ENCODE results near the gene EEF2K.
A peak's percentile ranks its signal among the peaks of the same experiment; 100 is the strongest.
"Not testable (repeated sequence)": the region's sequence is repeated elsewhere in the genome, so short reads cannot be mapped to it uniquely, and the experiment has no call there.

EEF2K gene

DNA sequence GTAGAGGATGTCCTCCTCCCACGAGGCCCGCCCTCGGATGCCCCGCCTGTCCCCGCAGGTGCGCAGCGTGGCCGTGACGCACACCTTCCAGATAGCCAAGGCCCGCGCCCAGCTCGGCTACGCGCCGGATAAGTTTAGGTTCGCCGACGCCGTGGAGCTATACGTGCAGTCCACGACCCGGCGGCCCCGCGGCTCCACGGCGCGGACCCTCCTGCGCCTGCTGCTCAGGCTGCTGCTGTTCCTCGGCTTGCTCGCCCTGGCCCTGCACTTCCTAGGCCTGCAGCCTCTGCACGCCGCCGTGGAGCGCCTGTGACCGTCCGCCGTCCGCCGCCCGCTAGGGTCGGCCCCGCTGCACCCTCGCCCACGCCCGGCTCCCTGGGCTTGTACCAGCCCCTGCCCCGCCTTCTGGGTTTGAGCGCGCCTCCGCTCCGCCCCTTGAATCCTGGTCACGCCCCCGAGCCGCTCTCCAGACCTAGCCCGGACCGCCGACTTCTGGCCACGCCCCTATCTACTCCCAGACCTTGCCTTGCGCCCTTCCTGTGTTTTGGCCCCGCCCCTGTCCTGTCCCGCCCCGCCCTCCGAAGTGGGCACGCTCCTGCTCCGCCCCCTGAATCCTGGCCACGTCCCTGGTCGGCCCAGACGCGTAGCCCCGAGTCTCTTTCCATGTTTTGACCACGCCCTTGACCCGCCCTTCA is 15.8 kb upstream of the EEF2K start:
- DNase-seq (ENCODE audit: low read depth): peak; percentile 99

DNA sequence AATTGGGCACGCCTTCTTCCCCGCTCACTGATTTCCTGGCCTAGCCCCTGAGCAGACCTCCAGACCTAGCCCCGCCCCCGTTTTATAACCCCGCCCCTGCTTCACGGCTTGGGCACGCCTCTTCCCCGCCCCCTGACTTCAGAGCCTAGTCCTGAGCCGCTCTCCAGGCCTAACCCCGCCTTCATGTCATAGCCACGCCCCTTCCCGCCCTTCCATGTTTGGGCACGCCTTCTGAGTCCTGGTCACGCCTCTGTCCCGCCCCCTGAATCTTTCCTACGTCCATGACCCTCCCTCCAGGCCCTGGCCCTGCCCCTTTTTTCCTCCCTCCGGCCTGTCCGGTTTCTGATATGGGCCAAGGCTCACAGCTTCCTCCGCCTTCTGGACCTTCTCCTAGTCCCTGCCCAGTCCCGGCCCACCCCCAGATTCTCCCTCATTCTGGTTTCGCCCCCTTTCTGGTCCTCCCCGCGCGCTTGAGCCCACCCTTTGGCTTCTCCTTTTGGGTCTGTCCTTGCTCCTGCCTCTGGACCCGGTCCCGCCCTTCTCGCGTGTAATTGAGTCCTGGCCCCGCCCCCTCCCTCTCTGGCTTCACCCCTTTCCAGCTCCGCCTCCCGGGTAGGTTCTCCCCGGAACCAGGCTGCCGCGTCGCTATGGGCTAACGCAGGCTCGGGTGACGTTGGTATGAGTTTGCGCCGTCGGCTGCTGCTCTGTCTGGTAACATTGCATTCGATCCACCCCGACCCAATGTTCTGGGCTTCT is 15.1 kb upstream of the EEF2K start:
- peak; percentile 99 for DNase-seq (ENCODE audit: low read depth)

DNA sequence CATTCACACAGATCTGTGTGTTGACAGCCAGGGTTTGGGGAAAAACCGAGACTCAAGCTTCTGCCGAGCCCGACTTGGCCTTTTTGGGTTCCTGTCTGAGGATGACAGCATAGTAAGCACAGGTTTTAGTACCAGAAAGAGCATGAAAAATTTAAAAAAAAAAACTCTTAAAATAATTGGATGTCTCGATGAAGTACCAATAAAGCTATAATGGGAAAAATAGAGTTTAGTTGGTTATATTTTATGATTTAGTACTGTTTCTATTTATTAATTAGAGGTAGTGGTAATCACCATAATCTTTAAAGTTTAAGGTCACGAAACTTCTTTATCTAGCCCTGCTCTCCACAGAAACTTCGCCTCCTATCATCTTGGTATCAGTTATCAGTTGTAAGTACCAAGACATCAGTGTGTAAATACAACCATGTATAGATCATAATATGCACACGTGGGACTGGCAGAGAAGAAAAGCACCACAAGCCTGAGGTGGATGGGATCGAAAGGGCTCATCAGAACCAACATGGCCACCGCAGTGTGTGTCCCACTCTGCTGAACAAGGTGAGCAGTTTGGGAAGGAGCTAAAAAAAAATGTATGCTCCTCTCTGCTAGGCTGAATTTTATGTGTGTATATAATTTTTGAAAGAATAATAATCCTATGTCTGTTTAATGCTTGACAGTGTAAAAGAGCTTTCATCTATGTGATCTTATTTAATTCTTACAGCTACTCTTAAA is 14.4 kb upstream of the EEF2K start:
- DNase-seq (ENCODE audit: low read depth): no peak

GRCh38 chr16:22192261-22193062 is 13.6 kb upstream of the EEF2K start:
- DNase-seq (ENCODE audit: low read depth): peak; percentile 93

DNA sequence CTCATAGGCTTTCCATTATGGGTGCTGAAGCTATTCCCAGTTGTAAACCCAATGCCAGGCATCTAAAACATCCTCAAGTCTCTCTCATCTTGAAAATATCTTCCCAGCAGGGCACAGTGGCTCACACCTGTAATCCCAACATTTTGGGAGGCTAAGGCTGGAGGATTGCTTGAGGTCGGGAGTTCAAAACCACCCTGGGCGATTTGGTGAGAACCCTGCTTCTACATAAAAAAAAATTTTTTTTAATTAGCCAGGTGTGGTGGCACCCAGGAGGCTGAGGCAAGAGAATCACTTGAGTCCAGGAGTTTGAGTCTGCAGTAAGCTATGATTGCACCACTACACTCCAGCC is 13.0 kb upstream of the EEF2K start:
- no peak for DNase-seq (ENCODE audit: low read depth)

GRCh38 chr16:22194707-22195444 is 11.2 kb upstream of the EEF2K start:
- DNase-seq (ENCODE audit: low read depth): no peak

GRCh38 chr16:22195445-22195694 is 10.7 kb upstream of the EEF2K start:
- DNase-seq (ENCODE audit: low read depth): no peak

DNA sequence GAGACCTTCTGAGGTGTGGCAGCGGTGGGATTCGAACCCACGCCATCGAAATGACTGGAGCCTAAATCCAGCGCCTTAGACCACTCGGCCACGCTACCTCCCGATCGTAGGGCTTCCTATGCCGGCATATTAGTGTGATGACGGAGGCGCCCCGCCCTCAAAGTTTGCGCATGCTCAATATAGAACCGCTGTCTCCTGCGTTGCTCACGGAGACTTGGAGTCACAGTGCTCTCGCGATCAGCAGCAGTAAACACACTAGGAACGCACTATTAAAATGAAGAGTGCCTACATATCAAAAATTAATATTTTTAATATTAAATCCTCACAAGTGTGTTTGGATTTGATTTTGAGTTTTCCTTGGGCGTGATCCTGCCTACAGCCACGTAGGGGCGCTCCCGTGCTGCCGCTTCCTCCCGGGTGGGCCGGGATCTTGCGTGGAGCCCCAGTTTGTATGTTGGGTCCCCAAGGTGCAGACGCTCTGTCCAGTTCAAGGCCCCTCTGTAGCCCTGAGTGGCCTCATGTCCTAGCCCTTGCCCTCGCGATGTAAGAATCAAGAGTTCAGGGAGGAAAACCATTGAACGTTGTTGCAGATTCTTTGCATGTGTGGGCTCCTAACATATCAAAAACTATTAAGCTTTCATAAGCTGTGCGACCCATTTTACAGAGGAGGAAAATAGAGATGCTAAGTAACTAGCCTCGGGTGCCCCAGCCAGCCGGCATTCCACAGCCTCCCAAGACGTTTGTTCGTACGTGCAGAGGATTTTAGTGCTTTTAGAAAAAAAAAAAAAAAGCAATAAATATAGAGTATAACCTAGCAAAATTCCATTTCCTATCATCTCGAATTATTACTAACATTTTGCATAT is 10.2 kb upstream of the EEF2K start:
- peak; percentile 78 for DNase-seq (ENCODE audit: low read depth)

- not testable (repeated sequence) for DNase-seq (ENCODE audit: low read depth)
These were observed 9.4 kb upstream of the EEF2K start for GRCh38 chr16:22196559-22197168.

DNA sequence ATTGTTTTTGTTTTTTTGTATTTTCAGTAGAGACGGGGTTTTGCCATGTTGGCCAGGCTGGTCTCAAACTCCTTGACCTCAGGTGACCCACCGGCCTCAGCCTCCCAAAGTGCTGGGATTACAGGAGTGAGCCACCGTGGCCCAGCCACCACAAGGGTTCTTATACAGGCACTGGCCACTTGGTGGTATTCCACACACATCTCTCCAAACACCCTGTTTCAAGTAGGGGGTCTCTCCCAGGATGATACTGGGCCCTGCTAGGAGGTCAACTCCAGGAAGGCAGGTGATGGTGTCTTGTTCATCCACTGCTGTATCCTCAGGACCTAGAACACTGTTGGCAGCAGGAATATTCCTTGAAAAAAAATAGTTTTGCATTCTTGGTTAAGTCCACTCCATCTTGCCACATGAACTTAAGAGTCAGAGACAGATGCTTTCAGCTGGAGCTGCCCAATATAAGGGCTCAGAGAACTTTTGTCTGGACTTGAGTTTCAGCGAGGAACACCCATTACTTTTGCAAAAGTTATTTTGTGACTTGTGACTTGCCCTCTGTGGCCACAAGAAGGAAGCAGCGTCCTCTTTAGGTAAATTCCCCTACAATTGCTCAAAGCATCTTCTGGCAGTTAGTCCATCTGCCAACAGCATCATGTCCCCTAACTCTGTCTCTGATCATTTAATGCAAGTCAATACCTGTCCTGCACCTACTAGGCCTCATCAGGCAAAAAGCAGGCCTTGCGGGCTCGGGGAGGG is 7.4 kb upstream of the EEF2K start:
- DNase-seq (ENCODE audit: low read depth): peak; percentile 47

- DNase-seq (ENCODE audit: low read depth): no peak
These were observed 3.8 kb upstream of the EEF2K start for GRCh38 chr16:22202261-22202637.

DNA sequence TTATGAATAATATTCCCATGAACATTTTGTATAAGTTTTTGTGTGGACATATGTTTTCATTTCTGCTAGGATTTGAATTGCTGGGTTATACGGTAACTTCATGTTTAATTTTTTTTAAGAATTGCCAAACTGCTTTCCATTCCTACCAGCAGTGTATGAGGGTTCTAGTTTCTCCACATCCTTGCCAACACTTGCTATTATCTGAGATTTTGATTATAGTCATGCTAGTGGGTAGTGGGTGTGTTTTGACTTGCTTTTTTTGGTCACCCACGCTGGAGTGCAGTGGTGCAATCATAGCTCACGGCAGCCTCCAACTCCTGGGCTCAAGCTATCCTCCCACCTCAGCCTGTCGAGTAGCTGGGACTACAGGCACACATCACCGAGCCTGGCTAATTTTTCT is 3.0 kb upstream of the EEF2K start:
- no peak for DNase-seq (ENCODE audit: low read depth)

DNA sequence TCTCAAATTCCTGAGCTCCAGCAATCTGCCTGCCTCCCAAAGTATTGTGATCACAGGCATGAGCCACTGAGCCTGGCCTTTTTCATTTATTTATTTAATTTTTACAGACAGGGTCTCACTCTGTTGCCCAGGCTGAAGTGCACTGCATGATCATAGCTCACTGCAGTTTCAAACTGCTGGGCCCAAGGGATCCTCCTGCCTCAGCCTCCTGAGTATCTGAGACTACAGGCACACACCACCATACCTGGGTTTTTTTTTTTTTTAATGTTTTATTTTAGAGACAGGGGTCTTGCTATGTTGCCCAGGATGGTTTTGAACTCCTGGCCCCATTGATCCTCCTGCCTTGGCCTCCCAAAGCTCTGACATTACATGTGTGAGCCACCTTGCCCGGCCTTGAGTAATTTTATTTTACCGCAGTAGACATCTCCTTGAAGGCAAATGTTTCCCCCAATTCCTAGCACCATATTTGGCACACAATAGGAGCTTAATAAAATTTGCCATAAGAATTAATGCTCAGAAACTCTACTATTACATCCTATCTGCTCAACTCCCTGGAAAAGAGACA is 1.9 kb upstream of the EEF2K start:
- DNase-seq (ENCODE audit: low read depth): no peak

DNA sequence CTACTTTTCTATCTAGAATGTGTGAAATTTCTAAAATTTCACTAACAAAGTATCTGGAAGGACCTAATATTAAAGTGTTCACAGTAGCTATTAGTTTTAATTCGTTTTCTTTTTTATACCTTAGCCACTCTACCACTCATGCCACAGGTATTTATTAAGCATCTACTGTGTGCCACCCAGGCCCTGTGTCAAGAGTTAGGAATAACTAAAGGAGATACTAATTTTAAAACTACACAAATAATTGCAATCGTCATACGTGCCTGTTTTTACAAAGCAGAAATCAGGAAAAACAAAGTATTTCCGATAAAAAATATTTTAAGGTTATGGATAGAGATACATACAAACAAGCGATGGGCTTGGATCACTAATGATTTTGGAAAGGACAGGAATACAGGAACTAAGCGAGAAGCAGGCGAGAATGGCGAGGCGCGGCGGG is 483 bp upstream of the EEF2K start:
- DNase-seq (ENCODE audit: low read depth): no peak

- DNase-seq (ENCODE audit: low read depth): peak; percentile 71
These were observed 1.0 kb downstream of the EEF2K start for GRCh38 chr16:22206842-22207714.

DNA sequence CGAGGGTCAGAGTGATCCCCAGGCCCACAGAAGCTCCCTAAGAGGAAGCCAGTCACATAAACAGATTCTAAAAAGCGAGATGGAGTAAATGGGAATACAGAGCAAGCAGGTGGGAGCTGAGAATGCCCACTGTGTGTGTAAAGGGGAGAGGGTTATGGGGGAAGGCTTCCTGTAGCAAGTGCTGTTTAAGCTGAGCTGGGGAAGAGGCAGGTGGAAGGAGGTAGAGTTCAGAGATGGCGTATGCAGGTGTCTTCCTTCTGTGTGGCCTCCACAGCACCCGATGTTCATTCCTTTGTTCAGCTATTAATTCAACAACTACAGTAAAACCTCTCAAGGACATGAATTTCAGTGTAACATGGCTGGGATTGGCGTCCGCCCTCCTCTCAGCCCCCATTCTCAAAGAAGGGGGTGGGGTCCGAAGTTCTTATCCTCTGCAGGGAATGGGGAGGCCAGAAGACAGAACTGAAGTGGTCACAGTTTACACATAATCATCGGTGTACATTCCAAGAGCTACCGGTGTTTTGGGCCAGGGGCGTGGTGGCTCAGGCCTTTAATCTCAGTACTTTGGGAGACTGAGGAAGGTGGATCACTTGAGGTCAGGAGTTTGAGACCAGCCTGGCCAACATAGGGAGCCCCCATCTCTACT is 1.8 kb downstream of the EEF2K start:
- no peak for DNase-seq (ENCODE audit: low read depth)

DNA sequence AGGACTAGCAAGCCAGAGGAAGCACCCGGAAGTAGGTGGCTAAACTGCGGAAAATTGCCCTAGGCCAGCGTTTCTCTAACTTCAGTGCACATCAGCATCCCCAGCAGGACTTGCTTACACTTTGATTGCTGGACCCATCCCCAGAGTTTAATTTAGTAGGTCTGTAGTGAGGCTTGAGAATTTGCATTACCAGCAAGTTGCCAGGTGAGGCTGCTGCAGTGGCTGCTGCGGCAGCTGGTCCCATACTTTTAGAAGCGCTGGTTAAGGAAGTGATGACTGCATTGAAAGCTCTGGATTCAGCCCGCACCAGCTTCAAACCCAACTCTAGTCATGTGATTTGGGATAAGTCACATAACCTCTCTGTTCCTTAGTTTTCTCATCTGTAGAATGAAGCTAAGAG is 4.2 kb downstream of the EEF2K start:
- no peak for DNase-seq (ENCODE audit: low read depth)

DNA sequence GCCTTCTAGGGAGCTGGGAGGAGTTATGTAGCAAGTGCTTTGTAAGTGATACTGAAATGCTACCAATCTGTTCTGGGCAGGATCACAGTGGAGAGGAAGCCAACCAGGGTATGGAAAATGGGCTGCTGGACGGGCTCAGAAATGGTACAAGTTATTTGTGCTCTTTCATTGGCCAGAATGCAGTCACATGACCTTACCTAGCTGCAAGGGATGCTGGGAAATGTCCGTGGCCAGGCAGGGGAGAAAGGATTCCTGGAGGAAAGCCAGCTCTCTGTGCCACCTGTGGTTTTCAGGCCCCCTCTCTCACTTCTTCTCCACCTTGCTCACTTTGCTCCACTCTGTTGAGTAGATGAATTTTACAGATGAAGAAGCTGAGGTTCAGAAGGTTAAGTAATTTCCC is 4.8 kb downstream of the EEF2K start:
- DNase-seq (ENCODE audit: low read depth): no peak

All from fibroblast of gingiva (primary cell).